Ishikawa (cell line): ENCODE data around the gene CMTM7.

Source experiments
- CEBPB ChIP-seq: IDR thresholded peaks from 2 replicates; pipeline ENCODE4 v1.6.1; 2012
- CREB1 ChIP-seq: IDR thresholded peaks from 2 replicates; pipeline ENCODE4 v1.6.1; 2012; ENCODE audit warnings: low read depth
- EGR1 ChIP-seq: IDR thresholded peaks from 2 replicates; pipeline ENCODE4 v1.6.1; 2012
- EP300 ChIP-seq: IDR thresholded peaks from 2 replicates; pipeline ENCODE4 v1.6.1; 2012; ENCODE audit warnings: borderline replicate concordance
- RAD21 ChIP-seq: IDR thresholded peaks from 2 replicates; pipeline ENCODE4 v1.6.1; 2012; ENCODE audit warnings: low read depth
- TAF1 ChIP-seq: IDR thresholded peaks from 2 replicates; pipeline ENCODE4 v1.6.1; 2012; ENCODE audit warnings: low read depth, mild to moderate bottlenecking
- TCF12 ChIP-seq: IDR thresholded peaks from 2 replicates; pipeline ENCODE4 v1.6.1; 2012; ENCODE audit warnings: low read depth
- TEAD4 ChIP-seq: IDR thresholded peaks from 2 replicates; pipeline ENCODE4 v1.6.1; 2012
- YY1 ChIP-seq: IDR thresholded peaks from 2 replicates; pipeline ENCODE4 v1.6.1; 2012; ENCODE audit warnings: low read depth
- ZBTB7A ChIP-seq: IDR thresholded peaks from 2 replicates; pipeline ENCODE4 v1.6.1; 2012; ENCODE audit warnings: low read depth
- TF ChIP-seq, protein P1 (sequence below): IDR thresholded peaks from 2 replicates; pipeline ENCODE4 v1.6.1; 2012
- TF ChIP-seq, protein P2 (sequence below): IDR thresholded peaks from 2 replicates; pipeline ENCODE4 v1.6.1; 2012; ENCODE audit warnings: low read depth, mild to moderate bottlenecking

DNA sequence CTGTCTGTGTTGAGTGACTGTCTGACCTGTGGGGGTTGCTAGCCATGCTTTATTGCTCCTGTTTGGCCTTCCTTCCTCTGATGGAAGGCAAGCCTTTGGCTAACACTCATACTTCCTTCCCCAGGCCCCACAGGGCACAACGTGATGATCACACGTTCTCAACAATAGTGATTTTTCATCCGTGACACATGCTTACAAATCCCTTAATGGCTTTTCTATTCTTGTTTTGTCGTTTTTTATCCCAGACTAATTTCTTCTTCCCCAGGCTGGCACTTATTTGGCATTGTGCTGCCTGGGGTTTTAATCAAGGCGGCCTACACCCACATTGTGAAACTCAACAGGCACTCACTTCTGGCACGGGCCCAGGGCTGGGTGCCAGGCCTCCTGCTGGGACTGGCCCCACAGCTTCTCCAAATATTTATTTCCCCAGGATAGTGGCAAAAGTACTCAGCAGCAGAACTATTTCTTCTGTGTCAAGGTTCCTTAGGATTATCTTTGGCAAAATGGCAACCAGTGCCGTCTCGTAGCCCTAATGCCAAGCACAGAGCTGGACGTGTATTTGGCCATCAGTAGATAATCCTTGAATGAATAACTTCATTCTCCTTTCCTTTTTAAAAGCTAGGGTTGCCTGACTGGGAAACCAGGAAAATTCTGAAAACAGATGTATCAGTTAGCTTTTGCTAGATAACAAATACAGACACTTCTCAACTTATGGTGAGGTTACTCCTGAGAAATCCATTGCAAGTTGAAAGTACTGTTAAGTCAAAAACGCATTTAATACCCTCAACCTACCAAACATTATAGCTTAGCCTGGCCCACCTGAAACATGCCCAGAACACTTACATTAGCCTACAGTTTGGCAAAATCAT is 30.6 kb downstream of the CMTM7 start:
- TF ChIP-seq YY1, result no peak; the same call in 1 of the 2 replicates
- TF ChIP-seq, protein P1, sequence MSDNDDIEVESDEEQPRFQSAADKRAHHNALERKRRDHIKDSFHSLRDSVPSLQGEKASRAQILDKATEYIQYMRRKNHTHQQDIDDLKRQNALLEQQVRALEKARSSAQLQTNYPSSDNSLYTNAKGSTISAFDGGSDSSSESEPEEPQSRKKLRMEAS, result peak; percentile 70
- TF ChIP-seq, protein P2, sequence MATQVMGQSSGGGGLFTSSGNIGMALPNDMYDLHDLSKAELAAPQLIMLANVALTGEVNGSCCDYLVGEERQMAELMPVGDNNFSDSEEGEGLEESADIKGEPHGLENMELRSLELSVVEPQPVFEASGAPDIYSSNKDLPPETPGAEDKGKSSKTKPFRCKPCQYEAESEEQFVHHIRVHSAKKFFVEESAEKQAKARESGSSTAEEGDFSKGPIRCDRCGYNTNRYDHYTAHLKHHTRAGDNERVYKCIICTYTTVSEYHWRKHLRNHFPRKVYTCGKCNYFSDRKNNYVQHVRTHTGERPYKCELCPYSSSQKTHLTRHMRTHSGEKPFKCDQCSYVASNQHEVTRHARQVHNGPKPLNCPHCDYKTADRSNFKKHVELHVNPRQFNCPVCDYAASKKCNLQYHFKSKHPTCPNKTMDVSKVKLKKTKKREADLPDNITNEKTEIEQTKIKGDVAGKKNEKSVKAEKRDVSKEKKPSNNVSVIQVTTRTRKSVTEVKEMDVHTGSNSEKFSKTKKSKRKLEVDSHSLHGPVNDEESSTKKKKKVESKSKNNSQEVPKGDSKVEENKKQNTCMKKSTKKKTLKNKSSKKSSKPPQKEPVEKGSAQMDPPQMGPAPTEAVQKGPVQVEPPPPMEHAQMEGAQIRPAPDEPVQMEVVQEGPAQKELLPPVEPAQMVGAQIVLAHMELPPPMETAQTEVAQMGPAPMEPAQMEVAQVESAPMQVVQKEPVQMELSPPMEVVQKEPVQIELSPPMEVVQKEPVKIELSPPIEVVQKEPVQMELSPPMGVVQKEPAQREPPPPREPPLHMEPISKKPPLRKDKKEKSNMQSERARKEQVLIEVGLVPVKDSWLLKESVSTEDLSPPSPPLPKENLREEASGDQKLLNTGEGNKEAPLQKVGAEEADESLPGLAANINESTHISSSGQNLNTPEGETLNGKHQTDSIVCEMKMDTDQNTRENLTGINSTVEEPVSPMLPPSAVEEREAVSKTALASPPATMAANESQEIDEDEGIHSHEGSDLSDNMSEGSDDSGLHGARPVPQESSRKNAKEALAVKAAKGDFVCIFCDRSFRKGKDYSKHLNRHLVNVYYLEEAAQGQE, result peak; percentile 6; the same call in 1 of the 2 replicates
- peak; percentile 98 for TF ChIP-seq CEBPB
- TF ChIP-seq TCF12, result peak; percentile 99
- TF ChIP-seq EGR1, result peak; percentile 53; the same call in 1 of the 2 replicates
- TF ChIP-seq EP300, result peak; percentile 98
- peak; percentile 93 for TF ChIP-seq TEAD4
- TF ChIP-seq RAD21, result no peak
- no peak for TF ChIP-seq TAF1
- TF ChIP-seq ZBTB7A, result no peak
- no peak for TF ChIP-seq CREB1
